GM23338 (cell line): ENCODE measurements around the gene COLQ. TPM values are rescaled to one million over a fixed set of nuclear protein-coding genes. Genes with fewer than 3 reads are reported as not detected.

Source experiments
- ATAC-seq: fragments of 200-7000 bp; cut with Tn5 transposase; 3 replicates; pipeline ENCODE4 v1.9.1; 2020
- DNase-seq: peaks from one replicate; pipeline ENCODE4 v3.0.0-alpha.2; 2015; ENCODE audit warnings: low spot score
- H2AFZ ChIP-seq: fragments of 200-600 bp; sonication (generic); 2 replicates; pipeline ENCODE4 v1.8.0; 2016; ENCODE audit warnings: antibody characterized with exemption, mild to moderate bottlenecking, moderate library complexity
- H3F3A ChIP-seq: fragments of 200-600 bp; sonication (generic); replicated peaks from 2 replicates; pipeline ENCODE4 v1.8.0; 2017; ENCODE audit warnings: antibody characterized with exemption, mixed run types, low read depth
- H3K27ac ChIP-seq: fragments of 200-600 bp; sonication (generic); 2 replicates; pipeline ENCODE4 v1.6.1; 2016; ENCODE audit warnings: low read depth
- H3K27me3 ChIP-seq: fragments of 200-600 bp; sonication (generic); 2 replicates; pipeline ENCODE4 v1.8.0; 2016; ENCODE audit warnings: mild to moderate bottlenecking, mixed run types, moderate library complexity; ENCODE audit not compliant: insufficient read depth
- H3K36me3 ChIP-seq: fragments of 200-600 bp; sonication (generic); 2 replicates; pipeline ENCODE4 v1.8.0; 2016; ENCODE audit warnings: mild to moderate bottlenecking; ENCODE audit not compliant: insufficient read depth
- H3K4me1 ChIP-seq: fragments of 200-600 bp; sonication (generic); 2 replicates; pipeline ENCODE4 v1.8.0; 2016; ENCODE audit warnings: mild to moderate bottlenecking, moderate library complexity; ENCODE audit not compliant: insufficient read depth
- H3K4me2 ChIP-seq: fragments of 200-600 bp; sonication (generic); 2 replicates; pipeline ENCODE4 v1.7.1; 2017; ENCODE audit warnings: mixed run types
- H3K4me3 ChIP-seq: fragments of 200-600 bp; sonication (generic); 2 replicates; pipeline ENCODE4 v1.6.1; 2016; ENCODE audit warnings: mixed run types
- H3K79me2 ChIP-seq: fragments of 200-600 bp; sonication (generic); replicated peaks from 2 replicates; pipeline ENCODE4 v1.8.0; 2017; ENCODE audit warnings: mild to moderate bottlenecking; ENCODE audit not compliant: insufficient read depth
- H3K9me2 ChIP-seq: fragments of 200-600 bp; sonication (generic); 2 replicates; pipeline ENCODE4 v1.8.0; 2017; ENCODE audit not compliant: insufficient read depth
- H4K20me1 ChIP-seq: fragments of 200-600 bp; sonication (generic); replicated peaks from 2 replicates; pipeline ENCODE4 v1.8.0; 2017; ENCODE audit warnings: mild to moderate bottlenecking; ENCODE audit not compliant: insufficient read depth
- H3K27ac Mint-ChIP-seq: 2 replicates; pipeline ENCODE4 v1.8.0; 2020; ENCODE audit warnings: inconsistent platforms, mild to moderate bottlenecking, moderate library complexity, mixed read lengths
- H3K27me3 Mint-ChIP-seq: 3 replicates; pipeline ENCODE4 v1.8.0; 2022; ENCODE audit warnings: low read depth, mild to moderate bottlenecking, moderate library complexity, mixed read lengths, inconsistent platforms; ENCODE audit not compliant: insufficient read depth, poor library complexity
- H3K36me3 Mint-ChIP-seq: 3 replicates; pipeline ENCODE4 v1.8.0; 2021; ENCODE audit warnings: low read depth, mild to moderate bottlenecking, inconsistent platforms, moderate library complexity, mixed read lengths
- H3K4me1 Mint-ChIP-seq: 3 replicates; pipeline ENCODE4 v1.8.0; 2020; ENCODE audit warnings: mild to moderate bottlenecking, inconsistent platforms, mixed read lengths
- H3K4me3 Mint-ChIP-seq: 3 replicates; pipeline ENCODE4 v1.8.0; 2021; ENCODE audit warnings: moderate library complexity, mild to moderate bottlenecking, inconsistent platforms, mixed read lengths
- H3K9me3 Mint-ChIP-seq: 3 replicates; pipeline ENCODE4 v1.8.0; 2020; ENCODE audit warnings: moderate library complexity, mild to moderate bottlenecking, inconsistent platforms, mixed read lengths
- CREB1 ChIP-seq: fragments of 250-450 bp; sonication (Bioruptor Pico); IDR thresholded peaks from 2 replicates; pipeline ENCODE4 v1.5.0; 2020; ENCODE audit warnings: low read depth, mild to moderate bottlenecking, moderate library complexity
- ETS1 ChIP-seq: IDR thresholded peaks from 2 replicates; pipeline ENCODE4 v1.6.1; 2016; ENCODE audit warnings: antibody characterized with exemption
- JUNB ChIP-seq: IDR thresholded peaks from one replicate; pipeline ENCODE4 v1.6.1; 2016; ENCODE audit warnings: antibody characterized with exemption; ENCODE audit not compliant: unreplicated experiment
- NANOG ChIP-seq: IDR thresholded peaks from 2 replicates; pipeline ENCODE4 v1.6.1; 2016; ENCODE audit warnings: antibody characterized with exemption, borderline replicate concordance
- REST ChIP-seq: IDR thresholded peaks from one replicate; pipeline ENCODE4 v1.6.1; 2018; ENCODE audit warnings: antibody characterized with exemption; ENCODE audit not compliant: unreplicated experiment
- STAT1 ChIP-seq: IDR thresholded peaks from one replicate; pipeline ENCODE4 v1.6.1; 2016; ENCODE audit warnings: antibody characterized with exemption; ENCODE audit not compliant: unreplicated experiment
- ZNF114 ChIP-seq: fragments of 250-450 bp; sonication (Bioruptor Pico); IDR thresholded peaks from 2 replicates; pipeline ENCODE4 v1.5.0; 2020; ENCODE audit warnings: mild to moderate bottlenecking, moderate library complexity
- ZNF331 ChIP-seq: fragments of 250-450 bp; sonication (Bioruptor Pico); IDR thresholded peaks from 2 replicates; pipeline ENCODE4 v1.5.0; 2020; ENCODE audit warnings: low read depth, mild to moderate bottlenecking, moderate library complexity
- polyA plus RNA-seq: library from polyadenylated mRNA; unstranded; fragments of >200 nt; fragmentation: Nextera tagmentation; extraction: Ambion mirVana; gene quantifications from 2 replicates; pipeline ENCODE4 v1.2.1, GENCODE V29; 2016
- total RNA-seq: library from RNA; depleted of rRNA; stranded (reverse); fragments of >200 nt; shearing (Covaris generic); gene quantifications from 2 replicates; pipeline ENCODE4 v1.2.3, GENCODE V29; 2014
- TF ChIP-seq, protein P1 (sequence below), 2 experiments: fragments of 200-600 bp in 1 of 2; sonication (generic) in 1 of 2; conservative IDR thresholded peaks; 2 replicates each; pipeline versions ENCODE4 v1.5.1 to v1.6.1; 2016 to 2017; ENCODE audit warnings: antibody characterized with exemption in 2 of 2, low read depth in 2 of 2, mild to moderate bottlenecking in 2 of 2, moderate library complexity in 1 of 2

COLQ gene
- total and polyA plus RNA-seq, 2 experiments from 2014 or later: 0.78 to 2.0 TPM

GRCh38 chr3:15404767-15405166 lies 116.7 kb downstream of the COLQ start:
- no peaks in the 10 kb centered on the region for H3K9me3 Mint-ChIP-seq
- H3F3A ChIP-seq: no peaks in the 10 kb centered on the region
- no peaks in the 10 kb centered on the region for H3K79me2 ChIP-seq
- H3K27me3 Mint-ChIP-seq: no peaks in the 10 kb centered on the region
- no peak overlapping the region for H3K4me2 ChIP-seq
- no peak overlapping the region for H3K4me3 ChIP-seq
- DNase-seq (no peak), ATAC-seq (no peak)
- TF ChIP-seq REST (no peak), STAT1 (no peak), CREB1 (CRISPR knock-in tag) (no peak), JUNB (no peak), ZNF114 (CRISPR knock-in tag) (no peak), ZNF331 (CRISPR knock-in tag) (no peak), ETS1 (no peak)
- TF ChIP-seq, protein P1, sequence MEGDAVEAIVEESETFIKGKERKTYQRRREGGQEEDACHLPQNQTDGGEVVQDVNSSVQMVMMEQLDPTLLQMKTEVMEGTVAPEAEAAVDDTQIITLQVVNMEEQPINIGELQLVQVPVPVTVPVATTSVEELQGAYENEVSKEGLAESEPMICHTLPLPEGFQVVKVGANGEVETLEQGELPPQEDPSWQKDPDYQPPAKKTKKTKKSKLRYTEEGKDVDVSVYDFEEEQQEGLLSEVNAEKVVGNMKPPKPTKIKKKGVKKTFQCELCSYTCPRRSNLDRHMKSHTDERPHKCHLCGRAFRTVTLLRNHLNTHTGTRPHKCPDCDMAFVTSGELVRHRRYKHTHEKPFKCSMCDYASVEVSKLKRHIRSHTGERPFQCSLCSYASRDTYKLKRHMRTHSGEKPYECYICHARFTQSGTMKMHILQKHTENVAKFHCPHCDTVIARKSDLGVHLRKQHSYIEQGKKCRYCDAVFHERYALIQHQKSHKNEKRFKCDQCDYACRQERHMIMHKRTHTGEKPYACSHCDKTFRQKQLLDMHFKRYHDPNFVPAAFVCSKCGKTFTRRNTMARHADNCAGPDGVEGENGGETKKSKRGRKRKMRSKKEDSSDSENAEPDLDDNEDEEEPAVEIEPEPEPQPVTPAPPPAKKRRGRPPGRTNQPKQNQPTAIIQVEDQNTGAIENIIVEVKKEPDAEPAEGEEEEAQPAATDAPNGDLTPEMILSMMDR (conservative IDR thresholded peaks at IDR 0.05; ENCODE audit: low read depth in 2 of 2): no peak
- H3K9me2 ChIP-seq: no peaks in the 10 kb centered on the region
- H3K27ac Mint-ChIP-seq: no peak overlapping the region
- H3K27ac ChIP-seq: no peak overlapping the region
- no peaks in the 10 kb centered on the region for H4K20me1 ChIP-seq
- no peaks in the 10 kb centered on the region for H3K36me3 ChIP-seq
- H3K27me3 ChIP-seq: no peaks in the 10 kb centered on the region
- H3K4me1 ChIP-seq: no peaks in the 10 kb centered on the region
- H3K36me3 Mint-ChIP-seq: no peaks in the 10 kb centered on the region
- H3K4me1 Mint-ChIP-seq: no peaks in the 10 kb centered on the region
- no peak overlapping the region for H3K4me3 Mint-ChIP-seq
- H2AFZ ChIP-seq: no peak overlapping the region

DNA sequence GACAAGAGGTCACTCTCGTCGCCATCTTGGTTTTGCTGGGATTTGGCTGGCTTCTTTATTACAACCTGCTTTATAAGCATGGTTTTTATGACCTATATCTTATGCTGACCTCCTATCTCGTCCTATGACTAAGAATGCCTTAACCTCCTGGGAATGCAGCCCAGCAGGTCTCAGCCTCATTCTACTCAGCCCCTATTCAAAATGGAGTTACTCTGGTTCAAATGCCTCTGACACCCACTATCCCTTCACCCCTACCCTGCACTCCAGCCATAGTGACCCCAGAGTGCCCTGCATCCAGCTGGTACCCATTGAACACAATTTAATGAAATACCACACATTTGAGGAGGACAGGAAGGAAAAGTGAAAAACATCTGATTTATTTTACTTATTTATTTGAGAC lies 117.5 kb downstream of the COLQ start:
- Histone ChIP-seq H2AFZ (no peak overlapping the region), H4K20me1 (no peaks in the 10 kb centered on the region), H3F3A (no peaks in the 10 kb centered on the region), H3K4me3 (no peak overlapping the region), H3K27ac (no peak overlapping the region), H3K79me2 (no peaks in the 10 kb centered on the region), H3K4me1 (no peaks in the 10 kb centered on the region), H3K9me2 (no peaks in the 10 kb centered on the region), H3K36me3 (no peaks in the 10 kb centered on the region), H3K4me2 (no peak overlapping the region), H3K27me3 (no peaks in the 10 kb centered on the region)
- peaks cover 3% of the 10 kb centered on the region; the same call in 1 of the 3 replicates for H3K9me3 Mint-ChIP-seq
- no peak overlapping the region for H3K4me3 Mint-ChIP-seq
- ATAC-seq: no peak
- H3K36me3 Mint-ChIP-seq: no peaks in the 10 kb centered on the region
- no peaks in the 10 kb centered on the region for H3K4me1 Mint-ChIP-seq
- no peaks in the 10 kb centered on the region for H3K27me3 Mint-ChIP-seq
- no peak for DNase-seq
- H3K27ac Mint-ChIP-seq: no peak overlapping the region
- TF ChIP-seq REST (no peak), NANOG (no peak)
